ENCODE measurements around the gene ITPRIPL1.
A peak's percentile ranks its signal among the peaks of the same experiment; 100 is the strongest.

ITPRIPL1 gene

GRCh38 chr2:96304606-96305005 lies 20.5 kb upstream of the ITPRIPL1 start:
- DNase-seq (ENCODE audit: low read depth), result no peak
- TF ChIP-seq CTCF (conservative IDR thresholded peaks at IDR 0.05; ENCODE audit: low read length), result no peak

GRCh38 chr2:96305091-96305978 lies 19.8 kb upstream of the ITPRIPL1 start, which contains the start of gene SNRNP200:
Gene SNRNP200 (minus strand): TSS chr2:96305546. CDS start chr2:96305437, 109 bp downstream.
- peak; percentile 78 for DNase-seq (ENCODE audit: low read depth)
- H3K4me3 ChIP-seq (ENCODE audit: low read length), result peak within 1 kb of the TSS; percentile 100
- TF ChIP-seq CTCF (conservative IDR thresholded peaks at IDR 0.05; ENCODE audit: low read length), result no peak

More at GRCh38 chr2:96304606-96305005, 20.5 kb upstream of the ITPRIPL1 start:
- H3K4me3 ChIP-seq (ENCODE audit: low read length), result peak overlapping the region; percentile 100

GRCh38 chr2:96305979-96306308 lies 19.2 kb upstream of the ITPRIPL1 start:
- DNase-seq (ENCODE audit: low read depth), result no peak
- no peak for TF ChIP-seq CTCF (conservative IDR thresholded peaks at IDR 0.05; ENCODE audit: low read length)
- H3K4me3 ChIP-seq (ENCODE audit: low read length), result peak overlapping the region; percentile 100

- no peak for TF ChIP-seq CTCF (conservative IDR thresholded peaks at IDR 0.05; ENCODE audit: low read length)
- DNase-seq (ENCODE audit: low read depth), result no peak
- peak overlapping the region; percentile 100 for H3K4me3 ChIP-seq (ENCODE audit: low read length)
Measured at GRCh38 chr2:96306370-96306769, 18.7 kb upstream of the ITPRIPL1 start.

- DNase-seq (ENCODE audit: low read depth), result no peak
- no peak overlapping the region for H3K4me3 ChIP-seq (ENCODE audit: low read length)
- TF ChIP-seq CTCF (conservative IDR thresholded peaks at IDR 0.05; ENCODE audit: low read length), result no peak
Measured at GRCh38 chr2:96308248-96308647, 16.9 kb upstream of the ITPRIPL1 start.

GRCh38 chr2:96315005-96315399 lies 10.1 kb upstream of the ITPRIPL1 start:
- H3K4me3 ChIP-seq (ENCODE audit: low read length), result no peak overlapping the region
- no peak for TF ChIP-seq CTCF (conservative IDR thresholded peaks at IDR 0.05; ENCODE audit: low read length)

More at GRCh38 chr2:96315005-96315399, 10.1 kb upstream of the ITPRIPL1 start:
- DNase-seq (ENCODE audit: low read depth), result peak; percentile 16
